Mesothelial cell of epicardium (in vitro differentiated cells): ENCODE results near the gene KCNQ1OT1. TPM values are rescaled to one million over a fixed set of nuclear protein-coding genes. Genes with fewer than 3 reads are reported as not detected.
A peak's percentile ranks its signal among the peaks of the same experiment; 100 is the strongest.

ENCODE experiments used
- DNase-seq, 2 experiments: peaks; one replicate each; pipeline ENCODE4 v3.0.0; 2021; ENCODE audit warnings: low spot score in 2 of 2; ENCODE audit not compliant: unreplicated experiment in 2 of 2
- H3K27ac Mint-ChIP-seq: 2 replicates; pipeline ENCODE4 v1.8.0; 2021; ENCODE audit warnings: mixed read lengths
- H3K27me3 Mint-ChIP-seq: 2 replicates; pipeline ENCODE4 v1.8.0; 2021; ENCODE audit warnings: low read depth, mixed read lengths
- H3K36me3 Mint-ChIP-seq: 2 replicates; pipeline ENCODE4 v1.8.0; 2021; ENCODE audit warnings: mixed read lengths
- H3K4me1 Mint-ChIP-seq: 2 replicates; pipeline ENCODE4 v1.8.0; 2021; ENCODE audit warnings: mixed read lengths
- H3K4me3 Mint-ChIP-seq: 2 replicates; pipeline ENCODE4 v1.8.0; 2021; ENCODE audit warnings: mild to moderate bottlenecking, moderate library complexity, mixed read lengths
- H3K9me3 Mint-ChIP-seq: 2 replicates; pipeline ENCODE4 v1.8.0; 2021; ENCODE audit warnings: mixed read lengths
- CTCF ChIP-seq: fragments of 200-600 bp; sonication (generic); IDR thresholded peaks from one replicate; pipeline ENCODE4 v1.5.0; 2021; ENCODE audit warnings: antibody characterized with exemption; ENCODE audit not compliant: unreplicated experiment
- total RNA-seq: library from RNA; stranded (reverse); gene quantifications from 3 replicates; pipeline ENCODE4 v1.2.1, GENCODE V29; 2021

The KCNQ1OT1 gene
- total RNA-seq, 1 donor from 2014 or later = 35.1 TPM

- TF ChIP-seq CTCF = no peak
- Mint-ChIP-seq H3K27me3 (no peaks in the 10 kb centered on the region), H3K9me3 (no peaks in the 10 kb centered on the region), H3K4me3 (no peak overlapping the region), H3K36me3 (no peaks in the 10 kb centered on the region), H3K27ac (no peak overlapping the region), H3K4me1 (peaks cover 60% of the 10 kb centered on the region)
- no peak for DNase-seq
Measured at GRCh38 chr11:2730272-2731129, 30.7 kb upstream of the KCNQ1OT1 start.

GRCh38 chr11:2729841-2730240, 30.0 kb upstream of the KCNQ1OT1 start:
- Mint-ChIP-seq H3K36me3 (no peaks in the 10 kb centered on the region), H3K4me3 (no peak overlapping the region), H3K27me3 (no peaks in the 10 kb centered on the region)

DNA sequence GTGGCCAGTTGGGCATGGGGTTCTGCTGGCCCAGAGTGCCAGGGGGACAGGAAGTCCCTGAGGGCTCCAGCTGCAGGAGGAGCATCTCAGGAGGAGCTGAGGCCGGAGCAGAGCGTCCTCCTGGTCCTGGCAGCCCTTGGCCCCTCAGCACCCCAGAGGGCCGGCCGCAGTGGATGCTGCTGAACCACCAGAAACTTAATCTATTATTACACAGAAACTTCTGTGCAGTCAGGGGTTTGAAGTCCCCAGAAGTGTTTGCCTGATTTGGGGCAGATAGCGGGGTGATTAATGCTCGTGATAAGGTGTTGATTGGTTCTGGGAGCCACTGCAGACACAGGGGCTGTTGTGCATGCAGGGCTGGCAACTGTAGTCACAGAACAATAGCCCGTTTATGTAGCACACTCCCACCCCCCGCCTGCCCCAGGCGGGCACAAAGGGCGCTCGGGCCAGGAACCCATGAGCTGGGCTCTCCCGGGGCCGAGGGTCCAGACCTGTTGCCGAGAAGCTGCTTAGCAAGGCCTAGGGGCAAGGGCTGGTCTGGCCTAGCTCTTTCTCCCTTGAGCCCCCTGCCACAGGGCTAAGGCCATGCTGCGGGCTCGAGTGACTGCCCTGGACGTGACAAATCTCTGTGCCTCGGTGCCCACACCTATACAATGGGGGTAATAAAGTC, 29.0 kb upstream of the KCNQ1OT1 start:
- Mint-ChIP-seq H3K27ac (no peak overlapping the region), H3K9me3 (no peaks in the 10 kb centered on the region), H3K4me1 (peaks cover 69% of the 10 kb centered on the region), H3K4me3 (no peak overlapping the region), H3K27me3 (no peaks in the 10 kb centered on the region), H3K36me3 (no peaks in the 10 kb centered on the region)
- TF ChIP-seq CTCF = no peak
- DNase-seq = no peak

More at GRCh38 chr11:2729841-2730240, 30.0 kb upstream of the KCNQ1OT1 start:
- H3K27ac Mint-ChIP-seq = no peak overlapping the region
- peaks cover 66% of the 10 kb centered on the region for H3K4me1 Mint-ChIP-seq
- DNase-seq = no peak
- TF ChIP-seq CTCF = no peak
- H3K9me3 Mint-ChIP-seq = no peaks in the 10 kb centered on the region

GRCh38 chr11:2728128-2728662, 28.4 kb upstream of the KCNQ1OT1 start:
- Mint-ChIP-seq H3K36me3 (no peaks in the 10 kb centered on the region), H3K9me3 (no peaks in the 10 kb centered on the region), H3K4me1 (peaks cover 67% of the 10 kb centered on the region), H3K27ac (peak overlapping the region; percentile 57), H3K27me3 (no peaks in the 10 kb centered on the region), H3K4me3 (no peak overlapping the region)
- no peak for TF ChIP-seq CTCF
- DNase-seq = no peak

- H3K36me3 Mint-ChIP-seq = no peaks in the 10 kb centered on the region
- H3K4me3 Mint-ChIP-seq = no peak overlapping the region
- TF ChIP-seq CTCF = no peak
- peaks cover 67% of the 10 kb centered on the region for H3K4me1 Mint-ChIP-seq
- no peaks in the 10 kb centered on the region for H3K27me3 Mint-ChIP-seq
- peak overlapping the region; percentile 95 for H3K27ac Mint-ChIP-seq
- no peak for DNase-seq
- no peaks in the 10 kb centered on the region for H3K9me3 Mint-ChIP-seq
Measured at GRCh38 chr11:2726964-2727363, 27.2 kb upstream of the KCNQ1OT1 start.
